ENCODE results near the gene SYNPO2. TPM values are rescaled to one million over a fixed set of nuclear protein-coding genes. Genes with fewer than 3 reads are reported as not detected.

The SYNPO2 gene
- total RNA-seq, 1 experiment from 2014 or later, result 0.93 TPM

GRCh38 chr4:119035951-119036737, 147.5 kb downstream of the SYNPO2 start:
- DNase-seq (ENCODE audit: low read depth, low spot score) (no peak), ATAC-seq (no peak)
- peaks cover 0 to 6% of the 10 kb centered on the region in 2 experiments; a peak in 1 of 4 replicates for H3K4me1 ChIP-seq (ENCODE audit: control insufficient read depth in 1 of 2, insufficient read depth in 2 of 2, low read length in 2 of 2)
- H4K20me1 ChIP-seq (ENCODE audit: insufficient read depth), result no peaks in the 10 kb centered on the region
- H3K9me3 ChIP-seq (ENCODE audit: control insufficient read depth in 1 of 2, insufficient read depth in 1 of 2, low read depth in 1 of 2, low read length in 2 of 2), result no peaks in the 10 kb centered on the region
- H3K27ac ChIP-seq (ENCODE audit: low read depth, low read length), result no peak overlapping the region
- no TSS peak for BruUV-seq (replicated peaks)
- no peaks in the 10 kb centered on the region for H3K9me2 ChIP-seq (ENCODE audit: insufficient read depth)
- H3K27me3 ChIP-seq (ENCODE audit: insufficient read depth, low read length), result no peaks in the 10 kb centered on the region
- no peak overlapping the region for H3K4me3 ChIP-seq (replicated peaks in 1 of 2; ENCODE audit: low read depth in 1 of 2, low read length in 2 of 2)
- RAD21 ChIA-PET (ENCODE audit: low non-redundant PET in 1 of 2, low total read pairs in 2 of 2, uncharacterized antibody in 2 of 2, unreplicated experiment in 2 of 2), result no interaction called here
- POLR2A ChIA-PET, result no interaction called here
- CTCF ChIA-PET, result no interaction called here
- TF ChIP-seq CEBPB (IDR thresholded peaks at IDR 0.05; ENCODE audit: low read depth), result no peak
- TF ChIP-seq RAD21 (IDR thresholded peaks at IDR 0.05; ENCODE audit: low read depth), result no peak
- TF ChIP-seq SRF (IDR thresholded peaks at IDR 0.05; ENCODE audit: low read depth), result no peak
- TF ChIP-seq CBX3 (IDR thresholded peaks at IDR 0.05; ENCODE audit: low read depth), result no peak
- TF ChIP-seq REST (IDR thresholded peaks at IDR 0.05; ENCODE audit: low read depth), result no peak
- no peak for TF ChIP-seq YY1 (IDR thresholded peaks at IDR 0.05; ENCODE audit: extremely low read depth, insufficient replicate concordance, low read depth, low read length)
- TF ChIP-seq EZH2 (IDR thresholded peaks at IDR 0.05), result no peak
- no peak for TF ChIP-seq FOSL1 (IDR thresholded peaks at IDR 0.05; ENCODE audit: low read depth)
- TF ChIP-seq ZFX (IDR thresholded peaks at IDR 0.05), result no peak
- TF ChIP-seq POLR2AphosphoS5 (IDR thresholded peaks at IDR 0.05; ENCODE audit: low read depth, low read length), result no peak
- no peak for TF ChIP-seq SIN3A (IDR thresholded peaks at IDR 0.05; ENCODE audit: low read depth)
- TF ChIP-seq SP1 (IDR thresholded peaks at IDR 0.05; ENCODE audit: low read depth), result no peak
- TF ChIP-seq MAX (IDR thresholded peaks at IDR 0.05), result no peak
- no peak for TF ChIP-seq TCF7L2 (IDR thresholded peaks at IDR 0.05; ENCODE audit: borderline replicate concordance, extremely low read depth, insufficient read depth, insufficient read length)
- TF ChIP-seq JUND (IDR thresholded peaks at IDR 0.05), result no peak
- no peak for TF ChIP-seq EGR1 (IDR thresholded peaks at IDR 0.05; ENCODE audit: low read depth)
- TF ChIP-seq POLR2A (IDR thresholded peaks at IDR 0.05; ENCODE audit: borderline replicate concordance, extremely low read depth, insufficient read depth, insufficient read length), result no peak
- TF ChIP-seq ELF1 (IDR thresholded peaks at IDR 0.05; ENCODE audit: borderline replicate concordance, low read depth), result no peak
- no peak overlapping the region for H3K9ac ChIP-seq (ENCODE audit: low read length)
- no peak overlapping the region for H2AFZ ChIP-seq (ENCODE audit: low read depth, low read length, poor library complexity, severe bottlenecking)
- H3K4me2 ChIP-seq (ENCODE audit: low read length), result no peak overlapping the region
- H3K36me3 ChIP-seq (ENCODE audit: control insufficient read depth in 1 of 2, insufficient read depth in 2 of 2, low read length in 2 of 2), result no peaks in the 10 kb centered on the region
- intact Hi-C loops (cut with micrococcal nuclease), result no loop called here
- no peaks in the 10 kb centered on the region for H3K79me2 ChIP-seq (ENCODE audit: insufficient read depth, low read length)
